SK-N-SH (cell line): ENCODE measurements around the gene PAPSS2. TPM values are rescaled to one million over a fixed set of nuclear protein-coding genes. Genes with fewer than 3 reads are reported as not detected.

Experiments
- CTCF ChIA-PET: fragments of 300-600, 350-600 bp; formaldehyde crosslinking; extraction: SDS; loops from one replicate; lab custom pipeline; 2021; lab: Yijun Ruan, JAX
- POLR2A ChIA-PET: fragments of 350-600 bp; sonication (Branson Sonifier 250); formaldehyde crosslinking; extraction: SDS; loops from one replicate; lab custom pipeline; 2020; ENCODE audit warnings: antibody characterized with exemption, inconsistent platforms; lab: Yijun Ruan, JAX
- DNase-seq: peaks from one replicate; pipeline ENCODE4 v3.0.0; 2012
- H2AFZ ChIP-seq: fragments of 200-600 bp; sonication (generic); 2 replicates; pipeline ENCODE4 v1.8.1; 2016; ENCODE audit warnings: antibody characterized with exemption, mild to moderate bottlenecking, low read depth
- H3F3A ChIP-seq: fragments of 200-600 bp; sonication (generic); replicated peaks from 2 replicates; pipeline ENCODE3; 2016; ENCODE audit warnings: antibody characterized with exemption, mild to moderate bottlenecking; ENCODE audit not compliant: insufficient read depth
- H3K27ac ChIP-seq, 2 experiments: fragments of 200-500 bp in 1 of 2; fragments of 200-600 bp in 1 of 2; sonication (Bioruptor generic) in 1 of 2; sonication (generic), shearing (Covaris generic) in 1 of 2; 2 replicates each; pipeline versions ENCODE4 v1.5.1 to v1.6.1; 2014 to 2016; ENCODE audit warnings: low read depth in 2 of 2, inconsistent platforms in 1 of 2, low read length in 1 of 2, mild to moderate bottlenecking in 1 of 2, mixed read lengths in 1 of 2
- H3K27me3 ChIP-seq: fragments of 200-600 bp; sonication (generic), shearing (Covaris generic); 2 replicates; pipeline ENCODE4 v1.6.1; 2016; ENCODE audit warnings: mixed run types; ENCODE audit not compliant: insufficient read depth
- H3K36me3 ChIP-seq, 2 experiments: fragments of 200-500 bp in 1 of 2; fragments of 200-600 bp in 1 of 2; sonication (Bioruptor generic) in 1 of 2; sonication (generic) in 1 of 2; replicated peaks in 1 of 2; 2 replicates each; pipeline versions ENCODE3 to v1.5.1; 2014 to 2016; ENCODE audit warnings: low read length in 1 of 2, mild to moderate bottlenecking in 1 of 2; ENCODE audit not compliant: insufficient read depth in 2 of 2, control insufficient read depth in 1 of 2
- H3K4me1 ChIP-seq, 2 experiments: fragments of 200-500 bp in 1 of 2; fragments of 200-600 bp in 1 of 2; sonication (Bioruptor generic) in 1 of 2; sonication (generic), shearing (Covaris generic) in 1 of 2; 2 replicates each; pipeline versions ENCODE4 v1.5.1 to v1.6.1; 2014 to 2016; ENCODE audit warnings: low read depth in 1 of 2, low read length in 1 of 2, mixed run types in 1 of 2; ENCODE audit not compliant: insufficient read depth in 2 of 2, control insufficient read depth in 1 of 2
- H3K4me2 ChIP-seq: fragments of 200-600 bp; sonication (generic), shearing (Covaris generic); 2 replicates; pipeline ENCODE4 v1.6.1; 2017; ENCODE audit warnings: mixed run types
- H3K4me3 ChIP-seq, 2 experiments: fragments of 200-500 bp in 1 of 2; fragments of 200-600 bp in 1 of 2; sonication (Bioruptor generic) in 1 of 2; sonication (generic), shearing (Covaris generic) in 1 of 2; 2 replicates each; pipeline versions ENCODE4 v1.5.1 to v1.8.1; 2014 to 2016; ENCODE audit warnings: low read depth in 2 of 2, inconsistent platforms in 1 of 2, low read length in 1 of 2, mild to moderate bottlenecking in 1 of 2, mixed read lengths in 1 of 2, moderate library complexity in 1 of 2
- H3K79me2 ChIP-seq: fragments of 200-600 bp; sonication (generic); 2 replicates; pipeline ENCODE4 v1.8.1; 2017; ENCODE audit warnings: mild to moderate bottlenecking; ENCODE audit not compliant: insufficient read depth
- H3K9ac ChIP-seq: fragments of 200-600 bp; sonication (generic); 2 replicates; pipeline ENCODE4 v1.6.1; 2017; ENCODE audit warnings: mixed run types
- H3K9me2 ChIP-seq: fragments of 200-600 bp; sonication (generic); 2 replicates; pipeline ENCODE4 v1.6.1; 2017; ENCODE audit warnings: mixed run types
- H3K9me3 ChIP-seq: fragments of 200-600 bp; sonication (generic); 2 replicates; pipeline ENCODE4 v1.6.1; 2017; ENCODE audit warnings: mixed run types, mild to moderate bottlenecking, moderate library complexity
- H4K20me1 ChIP-seq: fragments of 200-600 bp; sonication (generic); 2 replicates; pipeline ENCODE4 v1.6.1; 2017; ENCODE audit warnings: mild to moderate bottlenecking, mixed run types; ENCODE audit not compliant: insufficient read depth
- CTCF ChIP-seq: fragments of 200-600 bp; sonication (generic); IDR thresholded peaks from 2 replicates; pipeline ENCODE4 v1.6.1; 2017; ENCODE audit warnings: antibody characterized with exemption, mild to moderate bottlenecking, moderate library complexity
- FOSL2 ChIP-seq: IDR thresholded peaks from 2 replicates; pipeline ENCODE4 v1.4.0; 2012; ENCODE audit warnings: low read depth, mild to moderate bottlenecking, moderate library complexity, borderline replicate concordance
- FOXM1 ChIP-seq: IDR thresholded peaks from 2 replicates; pipeline ENCODE4 v1.4.0; 2012; ENCODE audit warnings: low read depth, mild to moderate bottlenecking
- GABPA ChIP-seq: IDR thresholded peaks from 2 replicates; pipeline ENCODE4 v1.4.0; 2012; ENCODE audit warnings: low read depth, mild to moderate bottlenecking
- GATA2 ChIP-seq: sonication (generic); formaldehyde crosslinking; IDR thresholded peaks from 2 replicates; pipeline ENCODE4 v1.5.0; 2020; ENCODE audit warnings: mild to moderate bottlenecking, missing genetic modification reagents
- IRF3 ChIP-seq: fragments of 150-350 bp; IDR thresholded peaks from 2 replicates; pipeline ENCODE4 v1.6.1; 2016; ENCODE audit warnings: mild to moderate bottlenecking, low read depth, low read length
- JUND ChIP-seq: IDR thresholded peaks from 2 replicates; pipeline ENCODE4 v1.4.0; 2012
- MEF2A ChIP-seq: IDR thresholded peaks from 2 replicates; pipeline ENCODE4 v1.4.0; 2012; ENCODE audit warnings: low read depth, borderline replicate concordance
- MXI1 ChIP-seq: IDR thresholded peaks from 2 replicates; pipeline ENCODE4 v1.6.1; 2012; ENCODE audit warnings: mild to moderate bottlenecking, low read depth, low read length, improper control_type of control experiment
- NRF1 ChIP-seq: IDR thresholded peaks from 2 replicates; pipeline ENCODE4 v1.6.1; 2012; ENCODE audit warnings: low read depth, mild to moderate bottlenecking, low read length
- SMC3 ChIP-seq: IDR thresholded peaks from 2 replicates; pipeline ENCODE4 v1.6.1; 2012; ENCODE audit warnings: low read depth, low read length, improper control_type of control experiment
- TAF1 ChIP-seq: IDR thresholded peaks from 2 replicates; pipeline ENCODE4 v1.6.1; 2012; ENCODE audit warnings: low read depth, mild to moderate bottlenecking, low read length, moderate library complexity, borderline replicate concordance
- TCF12 ChIP-seq: IDR thresholded peaks from 2 replicates; pipeline ENCODE4 v1.4.0; 2012
- USF1 ChIP-seq: IDR thresholded peaks from 2 replicates; pipeline ENCODE4 v1.4.0; 2012; ENCODE audit warnings: low read depth, borderline replicate concordance
- USF2 ChIP-seq: fragments of 150-350 bp; IDR thresholded peaks from 2 replicates; pipeline ENCODE4 v1.6.1; 2017; ENCODE audit warnings: antibody characterized with exemption, low read length, low read depth, borderline replicate concordance
- ZBTB33 ChIP-seq: IDR thresholded peaks from 2 replicates; pipeline ENCODE4 v1.4.0; 2012; ENCODE audit warnings: low read depth, borderline replicate concordance
- WGBS: methylation state at CpG from one replicate; pipeline ENCODE4 v1.1.6; 2017; ENCODE audit warnings: low lambda C conversion rate; 5-methylcytosine and 5-hydroxymethylcytosine counted together
- polyA plus RNA-seq, 3 experiments: library from polyadenylated mRNA; depleted of rRNA; stranded (reverse); fragments of >200 nt; gene quantifications; 2 replicates each; pipeline ENCODE4 v1.2.3, GENCODE V29; 2012

Gene PAPSS2
- polyA plus RNA-seq, 1 of the 3 experiments (the other 2 are of a cell fraction) = 50.0 TPM

GRCh38 chr10:87715552-87716347 is 56.1 kb downstream of the PAPSS2 start:
- DNase-seq = no peak
- ChIA-PET POLR2A (no interaction called here), CTCF (interaction anchor here (5.5 kb wide), 1 partner anchor 18 kb away, joined by 23 read pairs; no protein-coding TSS in a partner anchor)
- Histone ChIP-seq H3K27ac (no peak overlapping the region), H3K9me2 (no peaks in the 10 kb centered on the region), H3K36me3 (peaks cover 33 to 63% of the 10 kb centered on the region in 2 experiments), H3K9ac (no peak overlapping the region), H3K4me3 (no peak overlapping the region), H3F3A (no peaks in the 10 kb centered on the region), H3K79me2 (no peaks in the 10 kb centered on the region), H3K4me2 (no peak overlapping the region), H3K27me3 (no peaks in the 10 kb centered on the region), H3K4me1 (no peaks in the 10 kb centered on the region; a peak in 1 of 4 replicates), H2AFZ (no peak overlapping the region), H4K20me1 (no peaks in the 10 kb centered on the region), H3K9me3 (no peaks in the 10 kb centered on the region)
- WGBS = 100% methylated on average over 3 of the region's 3 CpGs
- TF ChIP-seq MXI1 = no peak
- TF ChIP-seq IRF3 = no peak
- no peak for TF ChIP-seq CTCF
- TF ChIP-seq GATA2 (CRISPR knock-in tag) = no peak
- no peak for TF ChIP-seq JUND
- TF ChIP-seq FOSL2 = no peak
- TF ChIP-seq MEF2A = no peak
- TF ChIP-seq USF2 = no peak

GRCh38 chr10:87716348-87716670 is 56.6 kb downstream of the PAPSS2 start:
- no peaks in the 10 kb centered on the region for H3F3A ChIP-seq
- H3K9me2 ChIP-seq = no peaks in the 10 kb centered on the region
- H3K4me2 ChIP-seq = no peak overlapping the region
- no peak overlapping the region for H3K4me3 ChIP-seq
- no peaks in the 10 kb centered on the region for H3K9me3 ChIP-seq
- no peak overlapping the region for H2AFZ ChIP-seq
- H3K27me3 ChIP-seq = no peaks in the 10 kb centered on the region
- 85% methylated on average over 4 of the region's 4 CpGs for WGBS
- no peak for DNase-seq
- H3K9ac ChIP-seq = no peak overlapping the region
- no peaks in the 10 kb centered on the region for H3K79me2 ChIP-seq
- H3K27ac ChIP-seq = no peak overlapping the region
- peaks cover 33 to 60% of the 10 kb centered on the region in 2 experiments for H3K36me3 ChIP-seq
- ChIA-PET CTCF (interaction anchor here (5.5 kb wide), 1 partner anchor 18 kb away, joined by 23 read pairs; no protein-coding TSS in a partner anchor), POLR2A (no interaction called here)
- H3K4me1 ChIP-seq = no peaks in the 10 kb centered on the region; a peak in 1 of 4 replicates
- no peaks in the 10 kb centered on the region for H4K20me1 ChIP-seq
- TF ChIP-seq ZBTB33 = no peak
- TF ChIP-seq TCF12 = no peak
- TF ChIP-seq GABPA = no peak
- no peak for TF ChIP-seq NRF1
- no peak for TF ChIP-seq IRF3
- TF ChIP-seq USF1 = no peak
- TF ChIP-seq SMC3 = no peak
- no peak for TF ChIP-seq TAF1
- no peak for TF ChIP-seq GATA2 (CRISPR knock-in tag)
- no peak for TF ChIP-seq FOXM1
